ENCODE data around the gene CEPT1.

DNA sequence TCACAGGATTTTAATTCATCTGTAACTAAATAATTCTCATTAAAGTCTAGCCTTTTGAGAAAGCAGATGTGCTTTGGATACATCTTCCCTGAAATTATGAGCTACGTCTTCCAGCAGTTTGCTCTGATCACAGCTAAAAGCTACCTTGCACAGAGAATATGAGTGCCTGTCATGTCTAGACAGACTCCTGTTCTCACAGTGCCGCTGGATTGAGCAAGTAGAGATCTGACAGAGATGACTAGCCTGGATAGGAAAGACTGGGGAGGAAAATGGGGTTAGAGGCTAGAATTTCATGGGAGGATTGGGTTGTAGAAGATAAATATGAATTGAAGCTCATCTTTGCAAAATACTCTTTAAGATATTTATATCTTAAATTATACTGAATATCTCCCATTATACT is 24.1 kb downstream of the CEPT1 start:
- no peak for TF ChIP-seq TAF1 (IDR thresholded peaks at IDR 0.05; ENCODE audit: borderline replicate concordance, low read depth, low read length)
- TF ChIP-seq POLR2AphosphoS5 (IDR thresholded peaks at IDR 0.05; ENCODE audit: low read depth, low read length) = no peak

Measured in GM12892 (cell line).